ENCODE measurements around the gene CRACR2B. TPM values are rescaled to one million over a fixed set of nuclear protein-coding genes. Genes with fewer than 3 reads are reported as not detected.
A peak's percentile ranks its signal among the peaks of the same experiment; 100 is the strongest.

Gene CRACR2B
- total RNA-seq, 2 experiments from 2014 or later = 7.7 to 8.1 TPM

GRCh38 chr11:853682-854448, 26.1 kb downstream of the CRACR2B start:
- H3K27ac Mint-ChIP-seq = no peak overlapping the region
- ChIA-PET CTCF (no interaction called here), POLR2A (no interaction called here)
- H3K4me1 Mint-ChIP-seq = no peaks in the 10 kb centered on the region
- H3K36me3 Mint-ChIP-seq (ENCODE audit: low read depth) = no peaks in the 10 kb centered on the region
- DNase-seq = no peak
- H3K4me3 Mint-ChIP-seq = no peak overlapping the region
- H3K9me3 Mint-ChIP-seq = no peaks in the 10 kb centered on the region
- no peaks in the 10 kb centered on the region for H3K27me3 Mint-ChIP-seq

DNA sequence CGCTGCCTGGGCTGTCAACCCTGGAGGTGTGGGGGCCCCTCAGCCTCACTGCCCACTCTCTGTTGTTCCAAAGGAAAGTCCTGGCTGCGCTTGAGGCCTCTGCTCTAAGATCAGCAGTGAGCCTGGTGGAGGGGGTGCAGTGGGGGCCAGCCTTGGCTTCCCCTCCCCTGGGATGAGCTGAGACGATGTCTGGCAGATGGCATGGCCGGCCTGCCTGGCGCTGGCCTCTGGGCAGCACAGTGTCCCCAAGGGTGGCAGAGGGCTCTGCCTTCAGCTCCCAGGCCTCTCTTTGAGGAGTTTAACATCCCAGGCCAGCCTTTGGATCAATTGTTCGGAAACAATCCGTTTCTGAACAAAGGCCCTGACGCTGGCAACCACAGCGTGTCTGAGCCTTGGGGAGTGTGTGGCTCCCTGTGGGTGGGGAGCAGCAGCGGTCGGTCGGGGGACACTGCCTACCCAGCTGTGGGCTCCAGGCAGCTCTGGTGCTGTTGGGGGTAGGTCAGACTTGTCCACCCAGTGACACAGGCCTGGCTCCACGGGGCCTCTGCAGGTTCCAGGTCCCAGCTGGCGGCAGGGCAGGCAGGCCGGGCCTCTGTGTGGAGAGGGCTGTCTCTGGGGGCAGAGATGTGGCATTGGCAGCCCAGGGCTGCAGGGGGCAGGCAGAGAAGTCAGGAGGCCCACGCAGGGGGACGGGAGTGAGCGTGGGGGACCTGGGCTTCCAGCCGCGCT, 27.0 kb downstream of the CRACR2B start:
- Mint-ChIP-seq H3K9me3 (no peaks in the 10 kb centered on the region), H3K4me1 (no peaks in the 10 kb centered on the region), H3K4me3 (no peak overlapping the region), H3K27ac (no peak overlapping the region), H3K36me3 (ENCODE audit: low read depth) (no peaks in the 10 kb centered on the region), H3K27me3 (no peaks in the 10 kb centered on the region)
- ChIA-PET CTCF (no interaction called here), POLR2A (no interaction called here)
- no peak for DNase-seq

- no peaks in the 10 kb centered on the region for H3K9me3 Mint-ChIP-seq
- no peak overlapping the region for H3K27ac Mint-ChIP-seq
- ChIA-PET CTCF (no interaction called here), POLR2A (no interaction called here)
- H3K4me3 Mint-ChIP-seq = no peak overlapping the region
- H3K4me1 Mint-ChIP-seq = no peaks in the 10 kb centered on the region
- no peaks in the 10 kb centered on the region for H3K36me3 Mint-ChIP-seq (ENCODE audit: low read depth)
- DNase-seq = no peak
- no peaks in the 10 kb centered on the region for H3K27me3 Mint-ChIP-seq
Measured at GRCh38 chr11:855330-855674, 27.6 kb downstream of the CRACR2B start.

GRCh38 chr11:855796-856195, 28.1 kb downstream of the CRACR2B start:
- Mint-ChIP-seq H3K4me3 (no peak overlapping the region), H3K9me3 (no peaks in the 10 kb centered on the region), H3K27ac (no peak overlapping the region), H3K27me3 (no peaks in the 10 kb centered on the region), H3K4me1 (no peaks in the 10 kb centered on the region), H3K36me3 (ENCODE audit: low read depth) (no peaks in the 10 kb centered on the region)
- DNase-seq = no peak
- CTCF ChIA-PET = no interaction called here
- POLR2A ChIA-PET = no interaction called here

DNA sequence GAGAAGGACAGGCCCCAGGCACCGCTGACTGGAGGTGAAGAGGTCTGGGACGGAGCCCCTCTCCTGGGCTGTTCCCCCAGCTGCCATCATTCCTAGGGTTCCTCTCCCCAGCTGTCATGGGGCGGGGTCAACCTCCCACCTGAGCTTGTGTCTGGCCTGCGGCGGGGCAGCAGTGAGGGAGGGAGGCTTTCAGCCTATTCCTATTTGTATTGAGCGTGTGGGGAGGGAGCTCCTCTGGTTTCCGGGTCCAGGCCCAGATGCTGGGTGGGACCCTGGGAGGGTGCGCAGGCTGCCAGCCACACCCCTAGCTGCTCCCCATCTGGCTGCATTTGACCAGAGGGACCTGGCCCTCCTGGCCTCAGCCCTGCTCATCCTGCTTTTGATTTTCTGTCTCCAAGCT, 28.7 kb downstream of the CRACR2B start:
- Mint-ChIP-seq H3K36me3 (ENCODE audit: low read depth) (no peaks in the 10 kb centered on the region), H3K27me3 (no peaks in the 10 kb centered on the region), H3K27ac (no peak overlapping the region), H3K4me1 (no peaks in the 10 kb centered on the region), H3K4me3 (no peak overlapping the region), H3K9me3 (no peaks in the 10 kb centered on the region)
- DNase-seq = no peak
- CTCF ChIA-PET = interaction anchor here (1.5 kb wide), 1 partner anchor 9 kb away, joined by 5 read pairs; no protein-coding TSS in a partner anchor
- POLR2A ChIA-PET = no interaction called here

- H3K4me1 Mint-ChIP-seq = no peaks in the 10 kb centered on the region
- ChIA-PET CTCF (interaction anchor here (0.9 to 1.2 kb wide), 2 partner anchors 9 to 12 kb away, joined by 3 read pairs; no protein-coding TSS in a partner anchor), POLR2A (no interaction called here)
- no peak overlapping the region for H3K4me3 Mint-ChIP-seq
- no peak overlapping the region for H3K27ac Mint-ChIP-seq
- no peaks in the 10 kb centered on the region for H3K9me3 Mint-ChIP-seq
- H3K36me3 Mint-ChIP-seq (ENCODE audit: low read depth) = no peaks in the 10 kb centered on the region
- no peaks in the 10 kb centered on the region for H3K27me3 Mint-ChIP-seq
- no peak for DNase-seq
Measured at GRCh38 chr11:858053-858761, 30.5 kb downstream of the CRACR2B start.

- POLR2A ChIA-PET = no interaction called here
- Mint-ChIP-seq H3K4me1 (no peaks in the 10 kb centered on the region), H3K36me3 (ENCODE audit: low read depth) (no peaks in the 10 kb centered on the region), H3K4me3 (no peak overlapping the region), H3K27me3 (no peaks in the 10 kb centered on the region), H3K27ac (no peak overlapping the region), H3K9me3 (no peaks in the 10 kb centered on the region)
- no peak for DNase-seq
- CTCF ChIA-PET = interaction anchor here (0.9 to 1.2 kb wide), 2 partner anchors 10 to 13 kb away, joined by 3 read pairs; no protein-coding TSS in a partner anchor
Measured at GRCh38 chr11:858762-859339, 31.1 kb downstream of the CRACR2B start.

- H3K4me3 Mint-ChIP-seq = no peak overlapping the region
- ChIA-PET CTCF (interaction anchor here (1.0 to 1.2 kb wide), 2 partner anchors 13 to 70 kb away, joined by 3 read pairs; no protein-coding TSS in a partner anchor), POLR2A (no interaction called here)
- H3K27ac Mint-ChIP-seq = no peak overlapping the region
- no peaks in the 10 kb centered on the region for H3K27me3 Mint-ChIP-seq
- no peaks in the 10 kb centered on the region for H3K9me3 Mint-ChIP-seq
- no peaks in the 10 kb centered on the region for H3K4me1 Mint-ChIP-seq
- DNase-seq = no peak
- H3K36me3 Mint-ChIP-seq (ENCODE audit: low read depth) = no peaks in the 10 kb centered on the region
Measured at GRCh38 chr11:859394-860131, 31.8 kb downstream of the CRACR2B start.

GRCh38 chr11:860234-861104, 32.8 kb downstream of the CRACR2B start:
- CTCF ChIA-PET = interaction anchor here (1.0 kb wide), 1 partner anchor 69 kb away, joined by 3 read pairs; no protein-coding TSS in a partner anchor
- Mint-ChIP-seq H3K4me1 (no peaks in the 10 kb centered on the region), H3K36me3 (ENCODE audit: low read depth) (no peaks in the 10 kb centered on the region)

GRCh38 chr11:861105-861479, 33.4 kb downstream of the CRACR2B start:
- H3K27me3 Mint-ChIP-seq = no peaks in the 10 kb centered on the region
- ChIA-PET POLR2A (no interaction called here), CTCF (no interaction called here)
- no peaks in the 10 kb centered on the region for H3K36me3 Mint-ChIP-seq (ENCODE audit: low read depth)
- no peaks in the 10 kb centered on the region for H3K4me1 Mint-ChIP-seq
- H3K4me3 Mint-ChIP-seq = no peak overlapping the region
- no peak for DNase-seq
- H3K9me3 Mint-ChIP-seq = no peaks in the 10 kb centered on the region
- no peak overlapping the region for H3K27ac Mint-ChIP-seq

More at GRCh38 chr11:860234-861104, 32.8 kb downstream of the CRACR2B start:
- Mint-ChIP-seq H3K9me3 (no peaks in the 10 kb centered on the region), H3K4me3 (no peak overlapping the region), H3K27me3 (no peaks in the 10 kb centered on the region), H3K27ac (peak overlapping the region; percentile 5)
- POLR2A ChIA-PET = no interaction called here
- no peak for DNase-seq

DNA sequence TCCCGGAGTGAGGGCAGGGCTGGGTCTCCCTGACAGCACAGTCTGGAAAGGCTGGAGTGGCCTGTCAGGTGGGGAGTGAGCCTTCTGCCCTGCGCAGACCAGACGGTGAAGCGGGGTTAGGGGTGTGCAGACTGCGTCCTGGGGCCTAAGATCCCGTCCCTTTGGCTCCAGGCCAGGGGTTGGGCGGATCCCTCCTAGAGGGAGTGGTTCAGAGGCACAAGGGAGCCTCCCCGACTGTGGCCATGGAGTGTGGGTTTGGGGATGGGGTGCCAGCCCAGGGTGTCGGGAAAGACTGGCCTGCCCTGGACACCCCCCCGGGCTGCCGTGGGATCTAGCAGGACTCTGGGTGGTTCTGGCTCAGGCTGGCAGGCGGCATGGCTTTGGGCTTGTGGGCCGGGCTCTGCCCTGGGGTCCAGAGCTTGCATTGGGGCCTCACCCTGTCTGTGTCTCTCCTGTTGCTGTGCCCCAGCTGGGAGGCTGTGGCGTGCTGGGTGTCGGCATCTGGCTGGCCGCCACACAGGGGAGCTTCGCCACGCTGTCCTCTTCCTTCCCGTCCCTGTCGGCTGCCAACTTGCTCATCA, 34.5 kb downstream of the CRACR2B start:
- Mint-ChIP-seq H3K4me1 (no peaks in the 10 kb centered on the region), H3K4me3 (no peak overlapping the region), H3K27ac (no peak overlapping the region), H3K27me3 (no peaks in the 10 kb centered on the region), H3K36me3 (ENCODE audit: low read depth) (no peaks in the 10 kb centered on the region), H3K9me3 (no peaks in the 10 kb centered on the region)
- CTCF ChIA-PET = no interaction called here
- DNase-seq = no peak
- POLR2A ChIA-PET = no interaction called here

- no peaks in the 10 kb centered on the region for H3K4me1 Mint-ChIP-seq
- CTCF ChIA-PET = no interaction called here
- no peaks in the 10 kb centered on the region for H3K27me3 Mint-ChIP-seq
- POLR2A ChIA-PET = no interaction called here
- no peaks in the 10 kb centered on the region for H3K36me3 Mint-ChIP-seq (ENCODE audit: low read depth)
- no peak overlapping the region for H3K4me3 Mint-ChIP-seq
- DNase-seq = no peak
- no peaks in the 10 kb centered on the region for H3K9me3 Mint-ChIP-seq
- no peak overlapping the region for H3K27ac Mint-ChIP-seq
Measured at GRCh38 chr11:862696-863022, 34.9 kb downstream of the CRACR2B start.
